ENCODE results near the gene HAUS5.

The HAUS5 gene

GRCh38 chr19:35639863-35640262 lies 27.3 kb downstream of the HAUS5 start:
- no peak for DNase-seq (ENCODE audit: low read depth)
- H3K4me3 ChIP-seq (ENCODE audit: low read depth, low read length) = no peak overlapping the region
- TF ChIP-seq, protein P1, sequence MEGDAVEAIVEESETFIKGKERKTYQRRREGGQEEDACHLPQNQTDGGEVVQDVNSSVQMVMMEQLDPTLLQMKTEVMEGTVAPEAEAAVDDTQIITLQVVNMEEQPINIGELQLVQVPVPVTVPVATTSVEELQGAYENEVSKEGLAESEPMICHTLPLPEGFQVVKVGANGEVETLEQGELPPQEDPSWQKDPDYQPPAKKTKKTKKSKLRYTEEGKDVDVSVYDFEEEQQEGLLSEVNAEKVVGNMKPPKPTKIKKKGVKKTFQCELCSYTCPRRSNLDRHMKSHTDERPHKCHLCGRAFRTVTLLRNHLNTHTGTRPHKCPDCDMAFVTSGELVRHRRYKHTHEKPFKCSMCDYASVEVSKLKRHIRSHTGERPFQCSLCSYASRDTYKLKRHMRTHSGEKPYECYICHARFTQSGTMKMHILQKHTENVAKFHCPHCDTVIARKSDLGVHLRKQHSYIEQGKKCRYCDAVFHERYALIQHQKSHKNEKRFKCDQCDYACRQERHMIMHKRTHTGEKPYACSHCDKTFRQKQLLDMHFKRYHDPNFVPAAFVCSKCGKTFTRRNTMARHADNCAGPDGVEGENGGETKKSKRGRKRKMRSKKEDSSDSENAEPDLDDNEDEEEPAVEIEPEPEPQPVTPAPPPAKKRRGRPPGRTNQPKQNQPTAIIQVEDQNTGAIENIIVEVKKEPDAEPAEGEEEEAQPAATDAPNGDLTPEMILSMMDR (conservative IDR thresholded peaks at IDR 0.05; ENCODE audit: low read depth, low read length) = no peak

DNA sequence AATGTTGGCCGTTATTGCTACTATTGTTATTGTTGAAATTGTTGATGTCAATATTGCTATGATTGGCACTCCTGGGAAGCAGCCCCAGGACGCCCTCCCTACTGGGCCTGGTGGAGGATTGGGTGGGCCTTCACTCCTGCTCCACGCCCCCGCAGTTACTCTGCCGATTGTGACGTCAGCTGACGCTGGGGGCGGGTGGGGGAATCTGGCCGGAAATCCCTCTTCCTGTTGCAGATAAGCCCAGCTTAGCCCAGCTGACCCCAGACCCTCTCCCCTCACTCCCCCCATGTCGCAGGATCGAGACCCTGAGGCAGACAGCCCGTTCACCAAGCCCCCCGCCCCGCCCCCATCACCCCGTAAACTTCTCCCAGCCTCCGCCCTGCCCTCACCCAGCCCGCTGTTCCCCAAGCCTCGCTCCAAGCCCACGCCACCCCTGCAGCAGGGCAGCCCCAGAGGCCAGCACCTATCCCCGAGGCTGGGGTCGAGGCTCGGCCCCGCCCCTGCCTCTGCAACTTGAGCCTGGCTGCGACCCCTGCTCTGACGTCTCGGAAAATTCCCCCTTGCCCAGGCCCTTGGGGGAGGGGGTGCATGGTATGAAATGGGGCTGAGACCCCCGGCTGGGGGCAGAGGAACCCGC lies 29.1 kb downstream of the HAUS5 start, which contains the start of gene ETV2:
Gene ETV2 (plus strand): TSS at position 231 of the 637 bp plus-strand sequence. CDS start 716 bp downstream, outside the sequence.
- peak within 1 kb of the TSS; percentile 37 for H3K4me3 ChIP-seq (ENCODE audit: low read depth, low read length)
- TF ChIP-seq, protein P1 (conservative IDR thresholded peaks at IDR 0.05; ENCODE audit: low read depth, low read length) = no peak
- peak; percentile 38 for DNase-seq (ENCODE audit: low read depth)

DNA sequence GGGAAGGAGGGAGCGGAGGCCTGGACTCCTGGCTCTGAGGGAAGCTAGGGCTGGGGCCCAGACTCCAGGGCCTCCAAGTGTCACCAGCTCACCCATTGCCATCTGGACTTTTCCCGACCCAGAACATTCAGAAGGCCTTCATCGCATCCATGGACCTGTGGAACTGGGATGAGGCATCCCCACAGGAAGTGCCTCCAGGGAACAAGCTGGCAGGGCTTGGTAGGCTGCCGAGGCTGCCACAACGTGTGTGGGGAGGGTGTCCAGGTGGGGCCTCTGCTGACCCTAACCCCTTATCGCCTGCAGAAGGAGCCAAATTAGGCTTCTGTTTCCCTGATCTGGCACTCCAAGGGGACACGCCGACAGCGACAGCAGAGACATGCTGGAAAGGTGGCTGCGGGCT lies 29.8 kb downstream of the HAUS5 start:
- TF ChIP-seq, protein P1 (conservative IDR thresholded peaks at IDR 0.05; ENCODE audit: low read depth, low read length) = no peak
- DNase-seq (ENCODE audit: low read depth) = no peak
- H3K4me3 ChIP-seq (ENCODE audit: low read depth, low read length) = no peak overlapping the region

- peak overlapping the region; percentile 68 for H3K4me3 ChIP-seq (ENCODE audit: low read depth, low read length)
- TF ChIP-seq, protein P1 (conservative IDR thresholded peaks at IDR 0.05; ENCODE audit: low read depth, low read length) = no peak
- DNase-seq (ENCODE audit: low read depth) = no peak
These were observed 30.3 kb downstream of the HAUS5 start for GRCh38 chr19:35642798-35643254.

GRCh38 chr19:35643255-35644205 lies 31.0 kb downstream of the HAUS5 start:
- DNase-seq (ENCODE audit: low read depth) = peak; percentile 82
- TF ChIP-seq, protein P1 (conservative IDR thresholded peaks at IDR 0.05; ENCODE audit: low read depth, low read length) = no peak
- H3K4me3 ChIP-seq (ENCODE audit: low read depth, low read length) = peak overlapping the region; percentile 68

DNA sequence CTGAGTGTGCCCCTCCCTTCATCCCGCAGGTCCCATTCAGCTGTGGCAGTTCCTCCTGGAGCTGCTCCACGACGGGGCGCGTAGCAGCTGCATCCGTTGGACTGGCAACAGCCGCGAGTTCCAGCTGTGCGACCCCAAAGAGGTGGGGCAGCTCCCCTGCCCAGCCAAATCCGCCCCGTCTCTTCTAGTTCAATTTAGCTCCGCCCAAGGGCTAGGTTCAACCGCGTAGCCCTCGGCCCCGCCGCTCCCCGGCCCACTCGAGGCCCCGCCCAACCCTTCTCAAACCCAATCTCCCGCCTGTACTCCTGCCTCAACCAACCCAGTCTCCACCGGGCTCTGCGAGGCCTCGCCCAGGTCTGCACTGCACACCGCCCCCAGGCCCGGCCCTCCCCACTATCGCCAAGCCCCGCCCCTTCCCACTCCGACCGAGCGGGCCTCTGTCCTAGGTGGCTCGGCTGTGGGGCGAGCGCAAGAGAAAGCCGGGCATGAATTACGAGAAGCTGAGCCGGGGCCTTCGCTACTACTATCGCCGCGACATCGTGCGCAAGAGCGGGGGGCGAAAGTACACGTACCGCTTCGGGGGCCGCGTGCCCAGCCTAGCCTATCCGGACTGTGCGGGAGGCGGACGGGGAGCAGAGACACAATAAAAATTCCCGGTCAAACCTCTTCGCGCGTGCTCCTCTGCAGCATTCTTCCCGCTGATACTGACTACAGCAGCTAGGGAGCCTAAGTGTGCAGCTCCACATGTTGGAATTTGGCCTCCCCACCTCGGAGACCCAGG lies 31.9 kb downstream of the HAUS5 start:
- peak; percentile 97 for DNase-seq (ENCODE audit: low read depth)
- peak overlapping the region; percentile 68 for H3K4me3 ChIP-seq (ENCODE audit: low read depth, low read length)
- TF ChIP-seq, protein P1 (conservative IDR thresholded peaks at IDR 0.05; ENCODE audit: low read depth, low read length) = peak; percentile 31

Measured in choroid plexus epithelial cell (primary cell).